IPS-11a (cell line): ENCODE data around the gene BRF1.
A peak's percentile ranks its signal among the peaks of the same experiment; 100 is the strongest.

Experiments used
- H3K4me3 ChIP-seq: one replicate; pipeline ENCODE4 v1.5.1; 2013; ENCODE audit warnings: low read depth, low read length, control low read depth

The BRF1 gene

DNA sequence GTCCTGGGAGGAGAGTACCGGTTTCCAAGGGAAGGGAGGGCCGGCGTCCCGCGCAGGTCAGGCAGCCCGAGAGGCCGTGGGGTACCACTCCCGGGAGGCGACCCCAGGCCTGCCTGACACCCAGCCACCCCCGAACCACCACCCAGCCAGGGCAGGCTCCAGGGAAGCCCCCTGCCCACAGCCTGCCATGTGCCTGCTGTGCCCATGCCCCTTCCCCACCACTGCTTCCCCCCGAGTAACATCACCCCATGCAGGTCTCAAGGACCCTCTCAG lies 122.0 kb downstream of the BRF1 start:
- H3K4me3 ChIP-seq: no peak overlapping the region

DNA sequence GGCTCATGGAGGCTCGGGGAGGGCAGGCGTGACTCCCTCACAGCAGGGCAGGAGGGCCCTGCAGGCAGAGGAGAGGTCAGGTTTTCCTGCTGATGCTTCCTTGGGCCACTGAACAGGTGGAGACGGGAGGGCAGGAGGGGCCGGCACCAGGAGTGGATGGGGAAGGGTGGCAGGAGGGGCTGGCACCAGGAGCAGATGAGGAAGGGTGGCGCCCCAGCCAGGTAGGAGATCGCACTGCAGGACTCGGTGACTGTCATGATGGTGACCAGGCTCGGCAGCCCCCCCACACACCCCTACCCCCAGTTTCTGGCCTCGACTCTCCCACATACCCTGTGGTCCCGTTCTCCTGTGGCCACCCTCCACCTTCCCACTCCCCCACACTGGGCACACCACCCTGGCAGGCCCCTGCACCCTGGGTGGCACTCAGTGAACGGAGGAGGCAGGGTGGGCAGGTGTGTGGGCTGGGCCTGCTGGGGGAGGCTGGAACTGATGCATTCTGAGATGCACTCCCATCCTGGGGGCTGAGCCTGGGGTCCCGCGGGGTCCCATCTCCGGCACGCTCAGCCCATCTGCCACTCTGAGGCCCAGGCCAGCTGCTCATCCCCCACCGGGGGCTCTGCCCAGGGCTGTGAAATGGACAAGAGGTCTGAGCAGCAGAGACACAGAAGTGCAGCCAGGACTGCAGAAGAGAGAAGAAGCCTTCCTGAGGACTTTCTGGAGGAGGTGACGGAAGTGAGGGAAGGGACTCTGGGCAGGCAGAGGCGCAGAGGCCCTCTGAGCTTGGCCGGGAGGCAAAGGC lies 122.5 kb downstream of the BRF1 start:
- no peak overlapping the region for H3K4me3 ChIP-seq

DNA sequence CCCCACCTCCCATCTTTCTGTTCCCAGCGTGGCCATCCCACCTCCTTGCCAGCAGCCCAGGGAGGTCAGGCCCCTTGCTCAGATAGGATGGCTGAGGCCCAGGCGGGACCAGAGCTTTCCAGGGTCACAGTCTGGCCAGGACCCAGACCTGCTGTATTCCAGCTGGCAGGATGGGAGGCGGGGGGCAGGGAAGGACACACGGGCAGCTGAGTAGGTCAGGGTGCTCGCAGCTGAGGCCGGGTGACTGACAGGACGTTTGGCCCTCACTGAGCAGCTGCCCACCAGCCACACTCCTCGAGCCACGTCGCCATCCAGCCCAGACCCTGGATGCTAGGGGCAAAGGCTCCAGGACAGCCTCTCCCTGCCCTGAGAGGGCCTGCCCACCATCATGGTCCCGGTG lies 123.7 kb downstream of the BRF1 start:
- no peak overlapping the region for H3K4me3 ChIP-seq

DNA sequence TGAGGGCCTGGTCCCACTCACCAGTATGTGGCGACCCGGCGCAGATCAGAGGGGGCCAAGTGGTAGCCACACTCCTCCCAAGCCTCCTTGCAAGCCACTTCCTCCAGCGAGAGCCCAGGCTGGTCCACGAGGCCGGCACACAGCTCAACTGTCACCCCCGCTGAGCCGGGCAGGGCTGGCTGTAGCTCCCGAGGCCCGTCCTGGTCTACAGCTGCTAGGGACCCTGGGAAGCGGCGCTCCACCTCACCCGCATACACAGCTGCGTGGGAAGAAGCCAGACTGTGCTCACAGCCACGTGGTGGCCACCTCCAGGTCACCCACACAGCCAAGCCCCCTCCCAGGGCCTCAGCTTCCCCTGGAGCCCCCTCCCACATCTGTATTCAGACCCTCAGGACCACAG lies 124.3 kb downstream of the BRF1 start:
- no peak overlapping the region for H3K4me3 ChIP-seq

DNA sequence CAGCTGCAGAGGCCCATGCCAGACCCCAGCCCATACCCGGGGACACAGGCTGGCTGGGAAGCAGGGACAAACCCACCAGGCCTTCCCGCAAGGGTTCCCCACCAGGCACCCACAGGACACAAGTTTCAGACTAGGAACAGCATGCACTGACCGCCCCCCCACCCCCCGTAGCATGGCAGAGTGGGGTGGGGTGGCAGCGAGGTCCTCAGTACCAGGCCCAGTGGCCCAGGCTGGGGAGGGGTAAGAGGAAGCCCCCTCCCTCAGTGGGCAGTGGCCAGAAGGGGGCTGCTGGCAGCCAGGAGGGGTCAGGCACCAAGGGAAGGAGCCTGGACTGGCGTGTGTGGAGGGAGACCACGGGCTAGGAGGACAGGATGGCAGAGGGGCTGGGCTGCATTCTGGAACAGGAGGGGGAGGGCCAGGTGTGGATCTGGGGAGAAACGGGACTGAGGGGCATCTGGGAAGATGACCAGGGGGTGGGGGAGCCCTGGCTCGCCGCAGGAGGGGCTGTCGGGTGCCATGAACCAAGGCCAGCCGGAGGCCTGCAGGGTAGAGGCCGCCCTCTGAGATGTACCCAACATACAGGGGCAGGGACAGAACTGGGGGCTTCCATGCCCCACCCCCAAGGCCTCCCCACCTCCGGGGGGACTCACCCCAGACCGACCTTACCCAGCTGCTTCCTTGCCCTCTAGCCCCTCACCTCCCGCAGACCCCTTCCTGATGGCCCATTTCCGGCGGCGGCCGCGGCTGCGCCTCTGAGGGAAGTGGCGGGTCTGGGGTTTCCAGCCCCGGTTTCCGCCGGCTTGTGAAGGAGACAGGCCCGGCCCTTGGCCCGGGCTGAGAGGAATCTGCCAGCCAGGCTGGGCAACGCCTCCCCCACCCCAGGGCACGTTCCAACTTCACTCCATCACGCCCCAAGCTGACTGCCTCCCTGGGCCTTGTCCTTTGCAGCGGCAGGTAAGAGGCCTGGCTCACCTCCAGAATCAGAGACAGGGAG lies 126.6 kb downstream of the BRF1 start:
- no peak overlapping the region for H3K4me3 ChIP-seq

DNA sequence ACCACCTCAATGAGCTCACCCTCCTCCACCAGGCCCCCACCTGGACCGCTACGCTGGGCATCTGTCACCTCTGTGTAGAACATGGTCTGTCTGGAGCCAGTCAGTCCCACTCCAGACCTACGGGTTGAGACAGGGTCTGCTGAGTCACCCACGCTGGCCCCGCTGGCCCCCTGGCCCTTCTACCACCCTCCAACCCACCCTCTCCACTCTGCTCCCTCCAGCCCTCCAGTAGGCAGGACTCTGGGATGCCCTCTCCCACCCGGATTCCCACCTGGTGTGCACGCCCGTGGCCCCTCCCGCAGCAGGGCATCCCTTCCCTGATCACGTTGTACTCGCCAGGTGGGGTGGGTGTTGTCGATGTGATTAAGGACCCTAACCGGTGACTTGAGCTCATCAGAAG lies 127.7 kb downstream of the BRF1 start:
- no peak overlapping the region for H3K4me3 ChIP-seq

DNA sequence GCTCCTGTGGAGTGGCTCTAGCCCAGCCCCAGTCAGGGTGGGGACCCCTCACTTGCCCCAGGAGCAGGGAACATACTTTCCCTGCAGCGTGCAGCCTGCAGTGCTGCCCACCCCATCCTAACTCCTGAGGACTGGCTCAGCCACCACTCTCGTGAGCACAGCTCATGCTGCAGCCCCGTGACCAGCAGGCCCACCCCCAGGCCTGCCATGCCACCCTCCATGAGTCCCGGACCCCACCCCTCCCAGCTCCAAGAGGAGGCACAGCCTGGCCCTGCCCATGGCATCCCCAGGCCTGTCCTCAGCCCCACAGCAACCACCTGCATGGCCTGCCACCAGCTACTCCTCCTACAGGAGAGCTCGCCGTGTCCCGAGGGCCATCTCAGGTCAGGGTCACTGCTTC lies 128.3 kb downstream of the BRF1 start:
- no peak overlapping the region for H3K4me3 ChIP-seq

DNA sequence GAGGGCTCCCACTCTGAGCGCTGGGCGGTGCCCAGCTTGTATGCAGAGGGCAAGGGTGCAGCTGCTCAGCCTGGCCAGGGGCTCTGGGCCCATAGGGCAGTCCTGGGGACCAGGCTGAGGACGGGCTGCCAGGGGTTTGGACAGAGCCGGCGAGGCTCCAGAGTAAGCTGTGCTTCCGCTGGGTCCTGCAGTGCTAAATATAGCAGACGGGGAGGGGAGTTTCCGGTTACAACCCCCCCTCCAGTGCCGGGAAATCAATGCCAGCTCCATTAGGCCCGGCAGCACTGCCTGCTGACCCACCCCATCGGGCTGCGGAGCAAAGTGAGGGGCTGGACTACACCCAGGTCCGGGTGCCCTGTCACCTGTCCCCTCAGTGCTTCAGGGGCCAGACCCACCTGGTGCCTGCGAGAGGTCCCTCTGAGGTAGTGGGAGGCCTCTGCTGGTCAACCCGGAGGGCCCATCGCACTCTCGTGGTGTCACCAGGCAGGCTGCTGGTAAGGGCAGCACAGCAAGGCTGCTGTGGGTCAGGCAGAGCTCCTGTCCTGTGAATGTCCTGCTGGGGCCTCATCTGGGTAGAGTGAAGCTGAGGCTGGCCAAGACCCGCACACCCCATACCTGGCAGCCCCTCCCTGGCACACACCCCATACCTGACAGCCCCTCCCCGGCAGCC lies 129.7 kb downstream of the BRF1 start:
- no peak overlapping the region for H3K4me3 ChIP-seq

DNA sequence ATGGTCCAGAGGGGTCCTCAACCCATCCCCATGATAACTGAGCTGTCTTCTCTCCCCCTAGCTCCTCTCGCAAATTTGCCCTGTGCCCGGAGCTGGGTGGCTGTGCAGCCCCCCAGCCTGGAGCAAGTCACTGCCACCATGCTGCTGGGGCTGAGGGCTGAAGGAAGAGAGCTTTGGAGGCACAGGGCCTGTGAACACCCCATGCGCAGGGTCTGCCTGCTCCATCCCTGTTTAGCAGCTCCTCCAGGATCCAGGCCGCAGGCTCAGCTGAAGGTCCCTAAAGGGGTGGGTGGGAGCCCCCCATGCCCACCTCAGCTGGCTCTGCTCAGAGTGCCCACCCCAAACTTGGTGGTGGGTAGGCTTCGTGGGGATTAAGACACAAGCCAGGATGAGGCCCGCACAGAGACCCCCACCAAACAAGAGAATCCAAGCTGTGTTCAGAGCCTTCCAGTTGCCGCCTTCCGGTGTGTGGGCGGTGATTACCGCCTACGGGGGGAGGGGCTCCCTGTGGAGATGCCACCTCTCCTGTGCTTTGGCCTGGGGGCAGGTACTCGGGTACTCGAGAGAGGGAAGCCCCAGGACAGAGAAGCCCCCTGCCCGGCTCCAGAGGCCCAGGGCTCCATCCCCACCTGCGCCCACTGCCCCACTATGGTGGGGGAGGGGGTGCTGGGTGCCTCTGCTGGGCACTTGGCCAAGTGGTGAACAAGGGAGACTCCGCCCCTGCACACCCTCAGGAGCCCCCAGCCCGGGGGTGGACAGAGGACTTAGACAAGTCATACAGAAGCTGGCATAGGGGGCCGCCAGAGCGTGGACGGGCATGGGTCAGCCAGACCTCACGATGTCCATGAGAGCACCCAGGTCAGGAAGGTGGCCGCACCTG lies 130.8 kb downstream of the BRF1 start:
- no peak overlapping the region for H3K4me3 ChIP-seq

DNA sequence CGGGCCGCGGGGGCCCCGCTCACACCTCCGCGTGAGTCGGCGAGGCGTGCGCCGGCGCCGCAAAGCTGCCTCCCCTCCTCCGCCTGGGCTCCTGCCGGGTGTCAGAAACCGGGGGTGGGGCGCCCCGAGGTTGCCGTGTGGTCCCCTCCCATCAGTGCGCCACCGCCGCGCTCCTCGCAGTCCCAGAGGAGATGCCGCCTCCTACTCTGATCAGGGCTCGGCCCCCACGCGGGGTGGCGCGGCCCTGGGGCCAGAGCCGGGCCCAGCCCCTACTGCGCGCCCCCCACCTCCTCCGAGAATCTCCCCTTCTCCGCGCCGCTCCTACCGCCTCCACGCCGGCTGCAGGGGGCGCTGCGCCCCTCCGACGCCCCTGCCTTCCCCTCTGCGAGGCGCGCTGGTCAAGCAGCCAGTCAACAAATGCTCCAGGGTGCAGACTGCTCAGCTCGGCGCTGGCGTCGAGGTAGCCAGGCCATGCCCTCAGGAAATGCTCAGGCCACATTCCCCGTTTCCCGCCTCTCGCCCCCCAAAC lies 131.8 kb downstream of the BRF1 start:
- H3K4me3 ChIP-seq: no peak overlapping the region

DNA sequence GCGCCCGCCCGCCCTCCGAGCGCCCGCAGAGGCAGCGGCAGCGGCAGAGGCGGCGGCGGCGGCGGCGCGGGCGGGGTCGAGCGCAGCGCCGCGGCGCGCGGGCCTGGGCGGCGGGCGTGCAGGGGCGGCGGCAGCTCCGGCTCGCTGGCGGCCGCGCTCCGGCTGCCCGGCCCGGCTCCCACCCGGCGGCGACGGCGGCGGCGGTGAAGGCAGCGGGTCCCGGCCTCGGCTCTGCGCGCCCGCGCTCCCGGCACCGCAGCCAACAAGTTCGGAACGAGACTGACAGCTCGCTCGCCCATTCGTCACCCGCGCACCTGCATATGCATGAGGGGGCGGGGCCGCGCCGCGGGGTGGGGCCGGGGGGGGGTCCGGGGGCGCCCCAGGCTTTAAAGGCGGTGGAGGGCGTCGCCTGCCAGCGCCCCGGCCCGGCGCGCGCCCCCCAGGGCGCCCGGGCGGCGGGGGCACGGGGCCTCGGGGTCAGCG lies 132.3 kb downstream of the BRF1 start, which contains the start of gene JAG2:
Gene JAG2 (minus strand): TSS at position 281 of the 483 bp plus-strand sequence. CDS start 356 bp downstream, outside the sequence.
- peak within 1 kb of the TSS; percentile 20 for H3K4me3 ChIP-seq

DNA sequence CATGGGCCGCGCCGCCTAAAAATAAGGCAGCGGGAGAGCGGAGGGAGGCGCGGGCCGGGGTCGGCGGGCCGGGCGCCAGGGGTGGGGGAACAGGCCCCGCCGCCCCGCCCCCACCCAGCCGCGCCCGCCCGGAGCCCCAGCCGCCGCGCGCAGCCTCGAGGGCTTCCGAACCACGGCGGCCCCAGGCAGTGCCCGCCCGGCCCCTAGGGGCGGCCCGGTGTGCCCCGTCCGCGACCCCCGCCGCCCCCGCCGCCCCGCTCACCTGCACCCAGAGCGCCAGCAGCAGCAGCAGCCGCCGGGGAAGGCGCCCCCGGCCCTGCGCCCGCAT lies 132.7 kb downstream of the BRF1 start:
- H3K4me3 ChIP-seq: peak overlapping the region; percentile 20

DNA sequence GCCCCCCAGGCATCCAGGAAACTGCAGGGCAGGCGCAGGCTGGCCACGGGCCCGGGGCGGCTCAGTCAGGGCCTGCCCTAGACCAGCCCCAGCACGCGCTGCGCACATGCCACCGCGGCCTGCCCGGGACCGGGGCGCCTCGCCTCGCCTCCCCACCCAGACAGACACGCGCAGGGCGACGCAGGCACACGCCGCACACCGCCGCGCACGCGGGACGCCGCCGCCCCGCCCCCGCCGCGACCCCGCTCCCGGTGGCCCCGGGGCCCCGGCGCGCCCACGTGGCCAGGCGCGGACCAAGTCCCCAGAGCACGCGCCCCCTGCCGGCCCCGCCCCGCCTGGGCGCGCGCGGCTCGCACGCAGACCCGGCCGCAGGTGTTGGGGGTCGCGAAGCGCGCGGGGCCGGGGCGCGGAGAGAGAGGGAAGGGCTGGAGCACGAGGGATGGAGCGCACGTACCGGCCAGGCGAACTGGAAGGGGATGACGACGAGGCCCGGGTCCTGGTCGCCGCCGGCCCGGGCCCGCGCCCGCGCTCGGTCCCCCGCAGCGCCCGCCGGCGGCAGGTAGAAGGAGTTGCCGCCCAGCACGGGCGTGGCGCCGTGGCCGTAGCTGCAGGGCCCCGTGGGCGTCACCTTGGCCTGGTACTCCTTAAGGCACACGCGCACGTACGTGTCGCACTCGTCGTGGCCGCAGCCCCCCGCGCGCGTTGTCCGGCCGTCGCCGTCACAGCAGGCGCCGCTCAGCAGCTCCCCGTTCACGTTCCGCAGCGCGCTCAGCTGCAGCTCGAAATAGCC lies 133.3 kb downstream of the BRF1 start:
- peak overlapping the region; percentile 20 for H3K4me3 ChIP-seq

DNA sequence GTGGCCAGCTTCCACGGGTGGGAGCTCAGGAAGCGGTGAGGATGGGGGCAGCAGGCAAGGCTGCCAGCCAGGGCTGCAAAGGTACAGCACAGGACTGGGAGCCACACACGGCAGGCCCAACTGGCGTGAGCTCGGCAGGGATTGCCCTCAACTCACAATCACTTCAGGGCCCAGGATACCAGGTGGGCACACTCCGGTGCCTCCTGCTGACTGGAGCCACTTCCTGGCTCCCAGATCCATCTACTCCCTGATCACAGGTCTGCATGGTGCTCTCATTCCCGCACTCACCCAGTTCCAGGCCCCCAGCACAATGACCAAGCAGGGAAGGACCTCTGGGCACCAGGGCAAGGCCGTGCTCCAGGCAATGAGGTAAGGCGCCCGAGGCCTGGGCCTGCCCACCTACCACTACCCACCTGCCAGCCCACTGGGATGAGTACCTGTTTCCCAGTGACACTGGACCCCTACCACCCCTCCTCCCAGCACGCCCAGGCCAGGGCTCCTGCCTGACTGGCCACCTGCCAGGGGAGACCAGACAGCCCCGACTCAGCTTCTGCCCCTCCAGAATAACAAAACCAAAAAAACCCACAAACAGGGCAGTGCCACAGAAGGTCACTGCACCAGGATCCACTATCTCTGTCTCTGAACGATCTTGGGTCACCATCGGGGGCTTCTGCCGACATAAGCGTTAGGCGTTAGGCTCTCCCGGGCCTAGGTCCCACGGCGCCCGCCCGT lies 134.1 kb downstream of the BRF1 start:
- no peak overlapping the region for H3K4me3 ChIP-seq

DNA sequence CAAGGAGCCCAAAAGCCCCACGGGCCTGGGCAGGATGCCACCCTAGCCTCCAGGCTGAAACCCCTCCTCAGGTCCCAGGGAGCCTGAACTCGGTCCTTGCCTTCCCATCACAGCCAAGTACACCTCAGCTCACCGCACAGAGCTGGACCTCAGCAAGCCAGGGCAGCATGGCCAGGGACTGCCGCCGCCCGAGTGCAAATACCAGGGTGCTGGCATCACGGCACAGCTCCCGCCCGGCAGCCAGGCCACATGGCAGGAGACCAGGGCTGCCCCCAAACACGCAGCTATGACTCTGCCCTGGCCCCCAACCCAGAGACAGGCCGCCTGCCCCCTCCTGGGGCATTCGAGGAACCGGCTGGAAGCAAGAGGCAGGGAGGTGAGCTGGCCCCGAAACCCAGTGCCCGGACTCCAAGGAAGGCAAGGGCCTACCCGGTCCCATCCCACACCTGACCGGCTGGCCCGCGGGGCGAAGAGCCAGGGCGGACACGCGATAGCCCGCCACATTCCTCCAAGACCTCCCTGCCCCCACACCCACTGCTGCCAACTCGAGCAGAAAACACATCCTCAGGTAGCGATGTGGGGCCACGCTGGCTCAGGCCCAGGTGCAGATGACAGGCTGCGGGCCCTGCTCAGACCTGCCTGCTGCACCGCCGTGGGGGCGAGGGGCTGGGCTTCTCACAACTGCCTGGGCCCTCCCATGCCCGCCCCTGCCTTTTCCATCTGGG lies 134.9 kb downstream of the BRF1 start:
- H3K4me3 ChIP-seq: no peak overlapping the region

DNA sequence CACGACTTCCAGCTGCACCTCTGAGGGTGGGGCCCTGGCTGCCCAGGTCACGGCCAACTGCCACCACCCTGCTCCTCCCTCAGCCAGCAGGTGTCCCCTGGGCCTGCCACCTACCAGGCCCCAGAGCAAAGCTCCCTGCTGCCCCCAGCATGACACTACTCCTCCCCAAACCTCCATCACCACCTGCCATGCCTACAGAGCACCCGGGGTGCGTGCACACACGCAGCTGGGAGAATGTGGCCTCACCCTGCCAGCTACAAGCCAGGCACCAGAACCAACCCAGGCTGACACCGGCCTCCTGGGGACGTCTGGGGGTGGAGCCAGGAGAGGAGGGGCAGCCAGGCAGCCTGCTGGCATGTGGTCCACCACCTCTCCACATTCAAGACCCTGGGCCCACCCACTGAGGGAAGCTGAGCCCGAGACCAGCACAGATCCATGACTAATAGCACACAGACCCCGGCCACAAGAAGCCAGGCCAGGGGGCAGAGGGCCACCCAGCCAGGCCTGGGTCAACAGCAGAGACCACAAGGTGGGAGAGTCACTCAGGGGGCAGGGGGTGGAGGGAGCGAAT lies 135.6 kb downstream of the BRF1 start:
- no peak overlapping the region for H3K4me3 ChIP-seq

DNA sequence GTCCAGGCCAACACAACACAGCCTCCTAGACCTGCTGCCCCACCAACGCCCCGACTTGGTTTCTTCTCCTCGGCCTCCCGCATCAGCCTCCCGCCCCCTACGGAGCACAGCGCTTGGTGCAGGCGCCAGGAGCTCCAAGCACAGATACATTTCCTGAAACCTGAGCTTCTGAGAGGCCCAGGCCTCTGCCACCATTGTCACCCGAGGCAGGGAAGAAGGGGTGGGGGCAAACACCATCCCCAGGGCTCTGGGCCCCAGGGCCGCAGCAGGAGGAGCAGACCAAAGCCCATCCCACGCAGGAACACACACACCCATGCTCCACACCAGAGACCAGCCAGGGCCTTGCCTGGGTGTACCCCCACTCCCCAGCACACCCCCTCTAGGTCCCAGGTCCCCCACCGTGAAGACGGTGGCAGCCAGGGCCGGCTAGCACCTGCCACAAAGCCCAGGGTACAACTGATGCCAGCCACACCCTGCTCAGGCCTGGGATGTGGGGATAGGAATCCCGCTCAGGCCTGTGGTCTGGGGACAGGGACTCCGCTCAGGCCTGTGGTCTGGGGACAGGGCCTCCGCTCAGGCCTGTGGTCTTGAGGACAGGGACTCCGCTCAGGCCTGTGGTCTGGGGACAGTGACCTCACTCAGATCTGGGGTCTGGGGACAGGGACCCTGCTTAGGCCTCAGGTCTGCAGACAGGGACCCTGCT lies 137.6 kb downstream of the BRF1 start:
- H3K4me3 ChIP-seq: no peak overlapping the region
